Urinary bladder (tissue), 4 donors: Measurements from ENCODE around the gene SMARCA4. TPM values are rescaled to one million over a fixed set of nuclear protein-coding genes. Genes with fewer than 3 reads are reported as not detected.

Experiments used
- DNase-seq: peaks from one replicate; pipeline ENCODE4 v3.0.0-alpha.2; 2015; ENCODE audit errors: extremely low spot score
- H3K27ac ChIP-seq: one replicate; pipeline ENCODE4 v1.5.1; 2013; ENCODE audit warnings: low read depth, mild to moderate bottlenecking, moderate library complexity
- H3K36me3 ChIP-seq: one replicate; pipeline ENCODE4 v1.6.1; 2013; ENCODE audit warnings: mild to moderate bottlenecking, moderate library complexity; ENCODE audit not compliant: insufficient read depth
- H3K4me1 ChIP-seq: one replicate; pipeline ENCODE4 v1.6.1; 2013; ENCODE audit warnings: mild to moderate bottlenecking, moderate library complexity; ENCODE audit not compliant: insufficient read depth
- H3K4me3 ChIP-seq: one replicate; pipeline ENCODE4 v1.5.1; 2013; ENCODE audit warnings: low read depth, low read length
- WGBS: extraction: QIAGEN DNeasy Blood & Tissue Kit; methylation state at CpG from one replicate; pipeline ENCODE4 v1.1.7; 2013; 5-methylcytosine and 5-hydroxymethylcytosine counted together
- polyA plus RNA-seq: library from polyadenylated mRNA; stranded (reverse); fragments of 200-250 nt; gene quantifications from one replicate; pipeline ENCODE4 v1.2.3, GENCODE V29; 2013
- total RNA-seq: library from RNA; depleted of rRNA; stranded (reverse); fragments of >200 nt; gene quantifications from one replicate; pipeline ENCODE4 v1.2.3, GENCODE V29; 2014
- donor health status: healthy with polysubstance abuse.
- donor health status: healthy.

SMARCA4 gene
- total and polyA plus RNA-seq, 2 donors: 38.1 to 46.0 TPM

DNA sequence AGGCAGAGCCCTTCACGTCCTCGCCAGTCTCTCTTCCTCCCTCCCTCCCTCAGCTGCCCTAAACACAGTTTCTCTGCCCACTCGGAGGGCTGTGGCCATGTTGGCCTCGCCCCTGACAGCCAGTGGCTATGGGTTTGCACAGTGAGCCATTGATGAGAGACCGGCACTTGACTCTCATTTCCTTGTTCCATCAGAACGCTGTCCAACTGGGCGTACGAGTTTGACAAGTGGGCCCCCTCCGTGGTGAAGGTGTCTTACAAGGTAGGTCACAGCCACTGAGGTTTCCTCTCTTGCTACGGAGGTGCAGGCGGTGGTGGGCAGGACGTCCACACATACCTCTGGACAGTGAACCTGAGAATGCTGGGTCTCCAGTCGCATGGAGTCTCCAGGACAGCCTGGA, 57.9 kb downstream of the SMARCA4 start:
- H3K36me3 ChIP-seq: peaks cover 6% of the 10 kb centered on the region
- WGBS: 83% methylated on average over 13 of the region's 13 CpGs

DNA sequence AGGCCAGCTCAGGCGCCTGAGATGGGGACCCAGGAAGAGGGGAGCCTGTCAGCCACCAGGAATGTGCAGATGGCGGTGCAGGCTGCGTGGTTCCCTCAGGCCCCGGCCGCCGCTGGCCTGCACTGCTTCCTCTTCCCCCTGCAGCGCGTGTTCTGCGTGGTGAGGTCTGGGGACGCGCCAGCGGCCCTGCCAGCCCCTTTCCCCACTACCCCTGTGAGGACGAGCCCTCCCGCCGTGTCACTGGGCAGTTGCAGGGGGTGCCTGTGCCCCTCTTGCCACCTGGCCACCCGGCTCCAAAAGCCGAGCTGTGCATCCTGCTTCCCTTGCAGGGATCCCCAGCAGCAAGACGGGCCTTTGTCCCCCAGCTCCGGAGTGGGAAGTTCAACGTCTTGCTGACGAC, 58.4 kb downstream of the SMARCA4 start:
- Histone ChIP-seq H3K27ac (no peak overlapping the region), H3K4me1 (no peaks in the 10 kb centered on the region), H3K36me3 (peaks cover 6% of the 10 kb centered on the region), H3K4me3 (no peak overlapping the region)
- no peak for DNase-seq
- 95% methylated on average over 21 of the region's 21 CpGs for WGBS

More for the DNA sequence above, 57.9 kb downstream of the SMARCA4 start:
- peak; percentile 52 for DNase-seq
- no peaks in the 10 kb centered on the region for H3K4me1 ChIP-seq
- no peak overlapping the region for H3K27ac ChIP-seq
- H3K4me3 ChIP-seq: no peak overlapping the region

DNA sequence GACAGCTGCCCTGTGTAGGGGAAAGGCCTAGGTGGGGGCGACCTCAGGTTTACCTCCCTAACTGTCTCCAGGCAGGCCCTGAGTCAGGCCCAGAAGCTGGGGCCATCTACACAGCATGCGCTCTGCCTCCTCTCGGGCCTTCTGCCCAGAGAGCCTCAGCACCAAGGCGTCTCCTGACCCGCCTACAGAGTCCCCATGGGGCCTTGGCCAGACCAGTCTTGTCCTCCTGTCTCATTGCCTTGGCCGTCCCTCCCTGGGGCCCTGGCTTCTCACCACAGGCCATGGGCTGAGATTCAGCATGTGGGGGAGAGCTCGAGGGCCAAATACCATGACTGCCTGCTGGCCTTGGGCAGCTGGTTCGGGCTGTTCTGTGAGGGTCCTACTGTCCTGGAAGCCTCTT, 59.0 kb downstream of the SMARCA4 start:
- peaks cover 6% of the 10 kb centered on the region for H3K36me3 ChIP-seq
- WGBS: 90% methylated on average over 8 of the region's 8 CpGs
- H3K4me1 ChIP-seq: no peaks in the 10 kb centered on the region
- DNase-seq: no peak
- H3K27ac ChIP-seq: no peak overlapping the region
- H3K4me3 ChIP-seq: no peak overlapping the region

DNA sequence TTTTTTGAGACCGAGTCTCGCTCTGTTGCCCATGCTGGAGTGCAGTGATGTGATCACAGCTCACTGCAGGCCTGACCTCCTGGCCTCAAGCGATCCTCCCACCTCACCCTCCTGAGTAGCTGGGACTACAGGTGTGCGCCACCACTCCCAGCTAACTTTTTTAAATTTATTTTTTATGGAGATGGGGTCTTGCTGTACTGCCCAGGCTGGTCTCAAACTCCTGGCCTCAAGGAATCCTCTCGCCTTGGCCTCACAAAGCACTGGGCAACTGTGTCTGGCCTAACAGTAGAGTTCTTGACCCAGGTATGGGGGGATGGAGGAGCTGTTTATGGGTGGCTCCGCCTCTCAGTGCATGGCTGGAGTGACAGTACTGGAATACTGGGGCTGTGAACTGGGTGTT, 59.6 kb downstream of the SMARCA4 start:
- Histone ChIP-seq H3K4me1 (no peaks in the 10 kb centered on the region), H3K4me3 (no peak overlapping the region), H3K27ac (no peak overlapping the region), H3K36me3 (peaks cover 6% of the 10 kb centered on the region)
- WGBS: 96% methylated on average over 6 of the region's 6 CpGs
- no peak for DNase-seq

DNA sequence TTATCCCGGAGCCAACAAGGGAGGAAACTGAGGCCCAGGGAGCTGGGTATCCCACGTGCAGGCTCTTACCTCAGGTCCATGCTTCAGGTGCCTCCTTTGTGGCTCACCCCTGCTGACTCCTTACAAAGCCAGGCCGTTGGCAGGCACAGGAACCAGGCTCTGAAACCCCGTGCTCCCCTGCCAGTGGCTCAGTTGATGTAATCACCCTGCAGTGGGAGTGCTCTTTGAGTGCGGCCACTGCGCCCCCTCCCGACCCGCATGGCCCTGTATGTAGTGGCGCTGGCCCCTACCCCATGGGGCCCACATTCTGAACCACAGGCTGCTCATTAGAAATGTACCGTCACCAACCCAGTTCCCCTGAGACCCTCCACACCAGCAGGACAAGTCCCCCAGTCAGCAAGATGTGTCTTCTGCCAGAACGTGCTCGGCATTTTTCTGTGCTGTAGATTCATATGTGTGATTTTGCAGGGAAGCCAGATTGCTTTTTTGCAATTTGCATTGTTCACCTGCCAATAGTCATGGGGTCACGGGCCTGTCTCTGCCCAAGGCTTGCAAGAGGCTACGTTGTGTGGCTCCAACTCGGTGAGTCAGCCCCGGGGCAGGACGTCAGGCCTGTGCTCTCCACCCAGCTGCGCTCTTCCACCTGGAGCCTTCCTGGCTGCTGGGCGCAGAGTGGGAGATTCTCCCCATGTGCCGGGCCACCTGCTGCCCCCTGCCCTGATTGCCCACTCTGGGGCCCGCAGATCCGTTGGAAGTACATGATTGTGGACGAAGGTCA, 60.3 kb downstream of the SMARCA4 start:
- Histone ChIP-seq H3K4me3 (no peak overlapping the region), H3K4me1 (no peaks in the 10 kb centered on the region), H3K27ac (no peak overlapping the region), H3K36me3 (peaks cover 6% of the 10 kb centered on the region)
- 91% methylated on average over 23 of the region's 23 CpGs for WGBS
- DNase-seq: no peak

DNA sequence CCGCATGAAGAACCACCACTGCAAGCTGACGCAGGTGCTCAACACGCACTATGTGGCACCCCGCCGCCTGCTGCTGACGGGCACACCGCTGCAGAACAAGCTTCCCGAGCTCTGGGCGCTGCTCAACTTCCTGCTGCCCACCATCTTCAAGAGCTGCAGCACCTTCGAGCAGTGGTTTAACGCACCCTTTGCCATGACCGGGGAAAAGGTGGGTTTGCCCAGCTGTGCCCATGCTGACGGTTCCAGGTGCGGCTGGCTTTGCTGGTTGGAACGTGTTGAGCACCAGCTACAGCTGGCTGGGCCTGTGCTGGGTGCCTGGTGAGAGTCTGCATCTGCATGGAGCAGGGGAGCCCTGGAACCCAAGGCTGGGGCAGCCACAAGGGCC, 60.9 kb downstream of the SMARCA4 start:
- no peaks in the 10 kb centered on the region for H3K4me1 ChIP-seq
- 97% methylated on average over 15 of the region's 15 CpGs for WGBS
- no peak overlapping the region for H3K27ac ChIP-seq
- H3K36me3 ChIP-seq: peaks cover 6% of the 10 kb centered on the region
- DNase-seq: no peak
- no peak overlapping the region for H3K4me3 ChIP-seq

DNA sequence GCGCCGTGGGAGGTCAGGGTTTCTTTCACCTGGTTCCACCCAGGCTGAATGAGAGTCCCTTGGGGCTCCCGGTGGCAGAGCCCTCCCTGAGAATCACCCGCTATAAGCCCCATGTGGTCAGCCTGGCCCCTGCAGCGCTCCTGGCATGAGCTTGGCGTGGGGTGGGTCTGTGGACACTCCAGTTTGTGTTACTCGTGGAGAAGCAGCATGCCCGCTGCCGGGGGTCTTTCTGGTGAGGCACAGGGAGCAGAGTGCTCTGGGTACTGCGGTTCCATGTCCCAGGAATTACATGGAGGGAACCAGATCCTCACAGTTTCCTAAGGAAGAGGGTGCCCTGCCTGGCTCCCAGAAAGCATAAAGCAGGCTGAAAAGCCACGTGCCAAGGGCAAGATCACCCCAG, 62.2 kb downstream of the SMARCA4 start:
- no peak overlapping the region for H3K27ac ChIP-seq
- H3K36me3 ChIP-seq: peaks cover 6% of the 10 kb centered on the region
- WGBS: 94% methylated on average over 11 of the region's 11 CpGs
- DNase-seq: no peak
- no peak overlapping the region for H3K4me3 ChIP-seq
- no peaks in the 10 kb centered on the region for H3K4me1 ChIP-seq

DNA sequence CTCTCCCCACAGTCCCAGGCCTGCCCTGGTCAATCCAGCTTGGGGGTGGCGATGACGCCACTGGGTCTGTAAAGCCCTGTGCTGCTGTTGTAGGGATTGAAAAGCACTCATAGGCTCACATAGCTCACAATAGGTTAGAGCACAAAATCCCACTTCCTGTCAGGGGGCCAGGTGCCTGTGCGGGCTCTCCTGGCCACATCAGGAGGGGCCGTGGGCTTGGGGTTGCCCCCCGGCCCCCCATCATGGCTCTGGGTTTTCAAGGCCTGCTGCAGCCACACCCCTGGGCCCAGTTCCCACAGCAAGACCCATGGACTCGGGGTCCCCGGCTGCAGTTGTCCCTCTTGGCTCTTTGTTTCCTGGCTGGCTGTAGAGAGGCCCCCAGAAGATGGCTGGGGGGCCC, 62.9 kb downstream of the SMARCA4 start:
- Histone ChIP-seq H3K4me3 (no peak overlapping the region), H3K36me3 (peaks cover 6% of the 10 kb centered on the region), H3K4me1 (no peaks in the 10 kb centered on the region), H3K27ac (no peak overlapping the region)
- 87% methylated on average over 7 of the region's 7 CpGs for WGBS
- no peak for DNase-seq

DNA sequence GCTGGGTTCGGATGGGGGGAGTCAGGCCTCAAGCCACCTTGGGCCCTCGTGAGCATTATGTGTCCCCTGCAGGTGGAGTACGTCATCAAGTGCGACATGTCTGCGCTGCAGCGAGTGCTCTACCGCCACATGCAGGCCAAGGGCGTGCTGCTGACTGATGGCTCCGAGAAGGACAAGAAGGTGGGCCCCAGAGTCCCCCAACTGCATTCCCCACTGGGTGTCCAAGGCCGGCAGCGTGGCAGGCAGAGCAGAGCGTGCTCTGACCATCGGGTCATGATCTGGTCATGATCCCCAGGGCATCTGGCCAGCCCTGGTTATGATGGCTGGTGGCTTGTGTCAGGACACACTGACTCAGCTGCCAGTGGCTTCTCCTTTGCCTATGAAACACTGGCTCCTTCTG, 63.4 kb downstream of the SMARCA4 start:
- Histone ChIP-seq H3K36me3 (peaks cover 6% of the 10 kb centered on the region), H3K4me1 (no peaks in the 10 kb centered on the region), H3K4me3 (no peak overlapping the region), H3K27ac (no peak overlapping the region)
- DNase-seq: no peak
- WGBS: 86% methylated on average over 13 of the region's 13 CpGs

DNA sequence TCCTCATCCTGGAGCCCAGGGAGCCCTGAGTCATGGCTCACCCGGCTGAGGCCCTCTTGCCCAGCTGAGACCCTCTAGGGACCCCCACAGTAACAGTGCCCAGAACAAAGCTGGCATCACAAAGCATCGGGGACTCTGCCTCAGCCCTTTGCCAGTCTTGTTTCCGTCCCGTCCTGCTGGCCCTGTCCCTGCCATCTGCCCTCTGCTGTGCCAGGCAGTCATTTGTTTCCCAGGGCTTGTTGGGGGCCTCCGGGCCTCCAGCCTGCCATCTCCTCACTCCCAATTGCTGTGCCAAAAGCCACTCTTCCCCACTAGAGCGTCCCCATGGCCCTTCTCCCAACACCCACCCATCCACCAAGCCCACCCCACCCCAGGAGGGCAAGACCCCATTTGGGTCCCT, 64.2 kb downstream of the SMARCA4 start:
- no peak overlapping the region for H3K4me3 ChIP-seq

DNA sequence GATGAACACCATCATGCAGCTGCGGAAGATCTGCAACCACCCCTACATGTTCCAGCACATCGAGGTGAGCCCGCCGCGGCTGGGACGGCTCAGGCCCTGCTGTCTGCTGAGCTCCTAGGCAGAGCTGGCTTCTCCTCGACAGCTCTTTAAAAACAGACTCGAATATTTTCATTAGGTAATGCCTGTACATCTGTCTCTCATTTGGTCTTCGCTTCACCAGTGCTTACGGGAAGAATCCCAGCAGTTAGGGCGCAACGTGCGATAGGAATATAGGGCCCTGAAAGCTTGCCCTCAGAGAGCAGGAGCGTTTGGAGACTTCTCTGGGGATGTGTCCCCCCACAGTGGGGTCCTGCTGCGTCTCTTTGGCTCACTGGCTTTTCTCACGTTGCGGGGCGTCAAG, 64.6 kb downstream of the SMARCA4 start:
- Histone ChIP-seq H3K27ac (no peak overlapping the region), H3K4me3 (no peak overlapping the region), H3K36me3 (peaks cover 6% of the 10 kb centered on the region), H3K4me1 (no peaks in the 10 kb centered on the region)
- DNase-seq: no peak
- 90% methylated on average over 18 of the region's 18 CpGs for WGBS

More for the DNA sequence above, 64.2 kb downstream of the SMARCA4 start:
- no peak for DNase-seq
- Histone ChIP-seq H3K4me1 (no peaks in the 10 kb centered on the region), H3K36me3 (peaks cover 6% of the 10 kb centered on the region), H3K27ac (no peak overlapping the region)
- 87% methylated on average over 6 of the region's 6 CpGs for WGBS

DNA sequence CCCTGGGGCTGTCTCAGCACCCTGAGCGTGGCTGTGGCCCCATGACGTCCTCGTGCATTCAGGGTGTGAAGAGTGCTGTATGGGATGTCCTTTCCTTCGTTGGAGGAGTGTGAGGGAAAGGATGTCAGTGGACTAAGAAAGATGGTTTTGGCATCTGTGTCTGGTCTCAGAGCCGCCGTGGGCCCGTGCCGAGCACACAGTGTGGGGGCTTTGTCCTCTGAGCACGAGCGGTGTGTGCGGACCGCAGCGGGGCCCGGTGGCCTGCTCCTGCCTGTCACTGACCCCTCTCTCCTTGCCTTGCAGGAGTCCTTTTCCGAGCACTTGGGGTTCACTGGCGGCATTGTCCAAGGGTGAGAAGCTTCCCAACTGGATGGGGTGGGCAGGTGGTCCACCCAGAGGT, 65.2 kb downstream of the SMARCA4 start:
- WGBS: 90% methylated on average over 16 of the region's 16 CpGs
- DNase-seq: no peak
- H3K36me3 ChIP-seq: peaks cover 6% of the 10 kb centered on the region
- no peak overlapping the region for H3K27ac ChIP-seq
- no peaks in the 10 kb centered on the region for H3K4me1 ChIP-seq
- no peak overlapping the region for H3K4me3 ChIP-seq

DNA sequence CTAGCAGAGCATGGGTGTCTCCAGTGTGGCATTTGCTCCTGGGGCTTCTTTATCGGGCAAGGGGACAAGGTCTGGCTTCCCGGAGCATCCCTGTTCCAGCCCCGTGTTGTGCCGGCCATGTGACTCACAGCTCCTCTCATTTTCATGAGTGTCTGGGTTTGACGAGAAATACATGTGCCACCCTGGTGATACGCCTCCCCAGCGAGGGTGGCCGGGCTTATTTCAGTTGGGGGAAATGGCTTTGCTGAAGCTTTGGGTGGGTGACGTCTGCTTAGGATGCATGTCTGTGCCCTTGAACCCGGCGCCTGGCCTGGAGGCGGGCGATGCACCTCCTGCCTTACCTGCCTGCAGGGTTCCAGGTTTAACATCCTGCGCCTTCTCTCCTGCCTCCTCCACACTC, 66.6 kb downstream of the SMARCA4 start:
- H3K27ac ChIP-seq: no peak overlapping the region
- no peak for DNase-seq
- no peaks in the 10 kb centered on the region for H3K4me1 ChIP-seq
- no peak overlapping the region for H3K4me3 ChIP-seq
- peaks cover 6% of the 10 kb centered on the region for H3K36me3 ChIP-seq
- WGBS: 92% methylated on average over 14 of the region's 14 CpGs

DNA sequence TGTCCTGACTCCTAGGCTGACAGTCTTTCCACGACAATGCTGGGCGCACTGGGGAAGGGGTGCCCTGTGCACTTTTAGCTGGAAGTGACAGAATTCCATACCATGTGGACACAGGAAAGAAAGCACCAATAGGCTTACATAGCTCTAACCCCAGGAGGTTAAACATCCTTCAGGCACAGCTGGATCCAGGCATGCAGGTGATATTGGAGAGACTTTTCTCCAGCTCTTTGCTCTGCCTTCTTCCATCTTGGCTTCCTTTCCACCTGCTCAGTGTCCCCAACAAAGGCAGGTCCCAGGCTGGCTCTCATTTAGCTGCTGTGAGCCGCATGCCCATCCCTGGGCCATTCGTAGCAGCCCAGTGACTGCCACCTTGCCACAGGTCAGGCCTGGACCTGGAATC, 67.3 kb downstream of the SMARCA4 start:
- Histone ChIP-seq H3K36me3 (peaks cover 6% of the 10 kb centered on the region), H3K4me3 (no peak overlapping the region), H3K4me1 (no peaks in the 10 kb centered on the region), H3K27ac (no peak overlapping the region)
- no peak for DNase-seq
- WGBS: 96% methylated on average over 4 of the region's 4 CpGs
